Stimulated activated CD8-positive, alpha-beta memory T cell treated with anti-CD3 and anti-CD28 coated beads, Interleukin-15, amount 100 ng/mL, for 4 hours (primary cell): ENCODE results near the gene CABP4.

Experiments used
- DNase-seq, 2 donors: peaks; one replicate each; pipeline ENCODE4 v3.0.0-alpha.2; 2020; ENCODE audit warnings: low read depth in 2 of 2

The CABP4 gene

DNA sequence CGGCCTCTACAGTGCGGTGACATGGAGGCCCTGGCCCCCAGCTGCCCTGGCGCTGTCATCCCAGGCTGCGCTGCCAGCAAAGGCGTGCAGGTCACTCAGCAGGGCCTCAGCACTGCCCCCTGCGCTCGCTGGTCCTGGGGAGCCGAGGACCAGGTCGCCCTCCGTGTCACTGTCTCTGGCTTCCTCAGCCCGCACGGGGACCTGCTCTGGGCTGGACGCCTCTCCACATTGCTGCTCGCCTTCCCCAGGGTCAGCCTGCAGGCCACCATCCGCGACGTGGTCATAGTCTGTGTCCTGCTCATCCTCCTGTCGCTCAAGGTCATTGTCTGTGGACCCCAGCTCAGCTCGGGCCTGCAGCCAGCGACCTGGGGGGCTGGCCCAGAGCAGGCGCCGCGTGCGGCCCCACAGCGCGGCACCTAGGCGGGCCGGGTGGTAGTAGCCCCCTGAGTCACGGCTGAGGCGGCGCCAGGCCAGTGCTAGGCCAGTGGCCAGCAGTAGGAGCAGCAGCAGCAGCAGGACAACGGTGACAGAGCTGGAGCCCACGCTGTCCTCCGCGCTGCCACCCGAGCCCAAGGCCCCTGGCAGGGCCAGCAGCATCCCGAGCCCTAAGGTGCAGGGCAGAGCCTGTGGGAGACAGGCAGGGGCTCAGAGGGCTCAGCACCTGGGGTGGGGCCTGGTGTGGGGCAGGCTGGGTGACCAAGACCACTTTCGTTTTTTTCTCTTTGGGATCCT, 19.3 kb upstream of the CABP4 start:
- DNase-seq, result no peak

DNA sequence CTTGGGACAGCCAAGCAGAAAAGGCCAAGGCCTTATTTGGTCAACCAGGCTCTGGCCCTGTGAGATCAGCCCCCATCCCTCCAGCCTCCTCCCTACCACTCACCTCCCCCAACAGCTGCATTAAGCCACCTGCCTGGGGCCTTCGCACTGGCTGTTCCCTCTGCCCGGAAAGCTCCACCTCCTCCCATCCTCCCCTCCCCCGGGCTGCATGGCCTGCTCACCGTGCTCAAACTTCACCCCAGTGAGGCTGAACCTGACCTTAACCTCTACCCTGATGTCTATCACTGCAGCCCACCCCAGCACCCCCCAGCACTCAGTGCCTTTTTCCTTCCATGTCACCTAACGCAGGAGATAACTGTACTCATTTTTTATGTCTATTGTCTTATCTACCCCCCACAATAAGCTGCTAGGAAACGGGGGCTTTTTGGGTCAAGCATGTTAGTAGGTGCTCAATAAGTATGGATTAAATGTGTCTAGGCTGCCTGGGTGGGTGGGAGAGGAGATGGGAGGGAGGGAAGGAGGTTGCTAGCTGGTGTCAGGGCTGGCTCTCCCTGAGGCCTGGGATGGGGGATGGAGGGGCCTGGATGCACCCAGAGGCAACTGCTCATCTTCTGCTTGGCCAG, 18.6 kb upstream of the CABP4 start:
- DNase-seq, result peak in 1 of 2 donors; percentile 35

DNA sequence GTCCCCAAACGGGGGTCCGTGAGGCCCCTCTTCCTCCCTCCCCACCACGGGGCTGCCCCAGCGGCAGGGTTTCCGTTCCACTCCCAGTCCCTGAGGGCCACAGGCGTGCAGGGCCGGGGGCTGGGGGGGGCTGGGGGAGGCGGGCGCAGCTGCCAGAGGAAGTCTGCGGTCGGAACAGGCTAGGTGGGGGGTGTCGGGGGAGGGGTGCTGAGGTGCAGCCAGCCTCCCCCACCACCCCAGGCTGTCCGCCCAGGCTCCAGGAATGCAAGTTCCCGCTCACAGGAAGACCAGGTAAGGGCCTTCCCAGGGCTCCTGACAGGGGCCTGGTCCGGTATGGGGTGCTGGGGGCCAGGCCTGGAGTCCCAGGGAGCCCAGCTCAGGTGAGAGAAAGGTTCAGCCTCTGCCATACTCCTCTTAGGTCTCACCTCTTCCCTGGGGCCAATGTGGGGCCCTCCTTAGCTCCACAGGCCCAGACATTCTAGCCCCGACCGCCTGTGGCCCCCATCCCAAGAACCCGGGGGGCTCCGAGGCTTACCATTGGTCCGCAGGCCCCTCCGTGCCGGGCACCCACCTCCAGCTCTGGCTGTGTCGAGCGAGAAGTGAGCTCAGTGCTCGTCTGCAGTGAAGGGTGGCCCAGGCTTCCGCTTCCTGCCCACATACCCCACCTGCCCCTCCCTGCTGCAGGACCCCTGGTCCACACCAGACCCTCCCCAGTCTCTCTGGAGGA, 17.9 kb upstream of the CABP4 start, which contains the start of gene PTPRCAP:
Gene PTPRCAP (minus strand): TSS at position 601 of the 727 bp plus-strand sequence. CDS start 63 bp downstream, at position 538.
- peak; percentile 57 to 60 for DNase-seq

DNA sequence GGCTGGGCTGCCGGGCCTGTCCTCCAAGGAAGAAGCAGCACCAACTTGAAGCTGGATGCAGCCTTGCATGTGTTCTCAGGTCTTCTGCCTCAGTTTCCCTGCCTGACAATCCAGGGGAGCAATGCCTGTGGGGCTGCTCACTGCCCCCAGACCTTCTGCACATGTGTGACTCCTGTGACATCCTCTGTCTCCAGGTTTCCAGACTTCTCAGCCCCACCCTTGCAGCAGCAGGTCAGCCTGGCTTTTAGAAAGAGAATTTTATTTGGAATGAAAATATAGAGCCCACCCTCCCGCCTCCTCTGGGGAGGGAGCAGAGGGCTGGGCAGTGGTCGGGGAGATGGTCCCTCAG, 17.4 kb upstream of the CABP4 start:
- no peak for DNase-seq

DNA sequence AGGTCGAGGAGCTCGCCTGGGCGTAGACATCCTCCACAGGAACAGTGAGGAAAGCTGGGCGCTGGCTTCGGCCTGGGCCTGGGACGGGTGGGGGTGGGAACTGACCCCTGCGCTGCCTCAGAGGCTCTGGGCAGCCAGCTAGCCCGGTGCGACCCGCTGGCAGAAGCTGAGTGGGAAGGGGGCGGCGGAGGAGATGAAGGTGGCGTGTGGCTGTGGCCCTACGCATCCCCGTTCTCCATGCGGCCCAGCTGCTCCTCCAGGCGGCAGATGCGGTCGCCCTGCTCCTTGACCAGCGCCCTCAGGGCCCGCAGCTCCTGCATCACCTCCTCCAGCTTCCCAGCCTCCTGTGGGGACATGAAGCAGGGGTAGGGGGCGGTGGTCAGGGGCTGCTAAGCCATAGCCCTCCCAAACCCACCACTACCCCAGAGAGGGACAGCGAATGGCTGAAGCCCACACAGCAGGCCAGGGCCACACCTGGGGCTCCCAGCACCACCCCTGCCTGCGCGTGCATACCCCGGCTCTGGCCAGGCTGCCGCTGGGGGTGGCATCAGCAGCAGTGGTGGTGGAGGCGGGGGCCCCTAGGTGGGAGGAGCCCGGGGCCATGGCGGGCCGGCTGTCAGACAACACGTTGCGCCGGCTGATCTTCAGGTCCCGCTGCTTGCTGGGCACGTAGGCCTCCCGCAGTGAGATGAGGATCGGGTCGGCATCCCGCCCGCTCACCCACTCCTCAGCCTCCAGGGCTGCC, 16.8 kb upstream of the CABP4 start:
- peak; percentile 50 to 51 for DNase-seq

DNA sequence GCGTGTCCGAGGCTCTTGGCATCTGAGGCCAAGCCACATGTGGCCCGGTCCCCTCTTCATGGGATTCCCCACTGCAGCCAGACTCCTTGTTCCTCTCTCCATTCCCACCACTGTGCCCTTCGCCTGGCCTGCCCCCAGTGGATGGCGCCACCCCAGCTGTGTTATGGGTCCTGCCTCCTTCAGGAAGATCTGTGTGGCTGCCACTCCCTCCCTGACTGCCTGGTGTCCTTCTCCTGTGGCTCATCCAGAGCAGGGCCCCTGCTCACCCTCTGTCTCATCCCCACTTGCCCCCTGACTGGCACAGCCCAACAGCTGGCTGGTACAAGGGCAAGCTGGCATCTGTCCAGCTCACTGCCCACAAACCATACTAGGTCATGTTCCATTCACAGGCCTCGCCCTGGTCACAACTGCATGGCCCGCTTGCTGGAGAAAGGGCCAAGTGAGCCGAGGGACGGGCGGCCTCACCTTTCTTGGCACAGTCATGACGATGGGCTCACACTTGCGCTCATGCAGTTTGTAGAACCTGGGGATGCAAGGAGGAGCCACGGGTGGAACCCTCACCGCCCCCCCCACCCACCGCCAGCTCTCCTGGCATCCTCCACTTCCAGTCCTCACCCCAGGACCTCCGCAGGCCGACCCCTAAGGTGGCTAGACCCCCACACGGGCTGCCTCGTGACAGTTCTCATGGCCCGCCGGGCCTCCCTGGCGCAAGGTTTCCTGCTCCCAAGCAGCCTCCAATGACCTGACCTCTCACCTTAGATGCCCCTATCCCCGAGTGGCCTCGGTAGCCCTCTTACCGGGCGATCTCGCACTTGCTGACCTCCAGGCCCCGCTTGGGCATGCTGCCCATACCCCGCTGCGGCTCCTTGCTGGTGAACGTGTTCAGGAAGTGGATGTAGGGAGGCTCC, 15.6 kb upstream of the CABP4 start:
- no peak for DNase-seq

DNA sequence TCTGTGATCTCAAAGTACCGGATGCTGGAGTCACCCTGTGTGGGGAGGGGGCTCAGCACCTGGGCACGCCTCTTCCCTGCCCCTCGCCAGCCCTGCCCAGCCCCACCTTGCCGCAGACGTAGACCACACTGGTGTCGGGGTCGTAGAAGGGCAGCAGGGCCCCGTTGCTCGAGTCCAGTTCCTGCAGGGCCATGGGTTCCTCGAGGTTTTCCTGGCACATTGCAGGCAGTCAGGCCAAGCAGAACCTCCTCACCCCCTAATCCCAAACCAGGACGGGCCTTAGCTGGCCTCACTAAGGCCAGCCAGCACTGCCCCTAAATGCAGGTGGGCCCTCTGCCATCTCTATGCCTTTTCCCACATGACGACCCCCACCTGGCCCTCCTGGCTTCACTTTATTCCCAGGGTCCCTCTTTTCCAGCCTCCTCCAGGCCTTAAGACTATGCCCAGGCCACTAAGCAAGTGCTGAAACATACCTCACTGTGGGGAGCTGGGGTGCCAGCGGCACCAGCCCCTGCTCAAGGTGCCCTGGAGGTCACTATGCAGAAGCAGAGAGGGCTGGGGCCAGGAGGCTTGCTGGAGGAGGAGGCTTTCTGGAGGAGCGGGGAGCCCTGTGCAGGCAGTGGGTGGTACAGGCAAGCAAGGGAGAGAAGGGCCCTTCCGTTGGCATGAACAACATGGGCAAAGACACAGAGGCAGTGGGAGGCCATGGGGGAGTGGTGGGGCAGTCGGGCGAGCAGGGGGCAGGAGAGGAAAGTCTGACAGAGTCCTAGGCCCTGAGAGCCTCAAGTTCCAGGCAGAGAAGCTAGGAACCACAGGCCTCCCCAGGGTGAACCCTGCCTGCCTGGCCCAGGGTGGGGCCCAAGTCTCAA, 14.7 kb upstream of the CABP4 start:
- DNase-seq, result no peak

DNA sequence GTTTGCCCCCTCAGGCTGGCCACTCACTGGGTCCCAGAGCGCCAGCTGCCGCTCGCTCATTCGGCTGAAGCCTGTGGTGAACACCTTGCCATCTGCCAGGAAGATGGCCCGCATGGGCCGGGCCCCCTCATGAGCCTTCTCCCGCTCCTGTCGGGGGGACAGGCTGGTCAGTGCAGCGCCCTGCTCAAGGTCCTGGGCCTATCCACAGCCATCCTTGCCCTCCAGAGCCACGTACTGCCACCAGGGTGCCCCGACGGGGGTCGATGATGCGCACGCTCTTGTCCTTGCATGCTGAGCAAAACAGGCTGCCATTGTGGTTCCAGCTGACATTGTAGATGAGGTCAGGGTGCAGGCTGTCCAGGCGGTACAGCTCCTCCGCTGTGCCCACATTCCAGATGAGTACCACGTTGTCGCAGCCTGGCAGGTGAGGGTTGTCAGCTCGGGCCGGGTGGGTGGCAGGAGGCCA, 14.0 kb upstream of the CABP4 start:
- no peak for DNase-seq

DNA sequence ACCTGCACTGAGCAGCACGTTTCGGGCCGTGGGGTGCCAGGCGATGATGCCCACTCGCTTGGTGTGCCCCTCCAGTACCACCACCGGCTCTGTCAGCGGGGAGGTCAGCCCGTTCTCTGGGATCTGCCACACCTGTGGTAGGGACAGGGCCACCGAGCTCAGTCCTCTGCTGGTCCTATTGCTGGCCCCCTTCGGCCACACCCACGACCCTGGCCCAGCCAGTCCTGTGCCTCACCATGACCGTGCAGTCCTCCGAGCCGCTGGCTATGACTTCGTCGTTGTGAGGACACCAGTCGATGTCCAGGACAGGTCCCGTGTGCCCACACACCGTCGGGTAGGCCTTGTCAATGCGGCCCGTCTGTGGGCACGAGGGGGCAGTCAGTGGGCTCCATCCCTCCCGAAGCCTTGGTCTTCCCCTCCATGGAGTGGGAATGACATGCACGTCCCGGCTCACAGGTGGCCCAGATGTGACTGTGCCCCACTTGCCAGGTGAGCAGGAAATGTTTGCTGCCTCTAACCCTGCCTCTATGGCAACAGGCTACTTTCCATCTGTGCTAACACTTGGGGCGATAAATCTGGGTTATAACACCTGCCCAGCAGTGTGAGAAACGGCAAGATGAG, 13.3 kb upstream of the CABP4 start:
- DNase-seq, result no peak

DNA sequence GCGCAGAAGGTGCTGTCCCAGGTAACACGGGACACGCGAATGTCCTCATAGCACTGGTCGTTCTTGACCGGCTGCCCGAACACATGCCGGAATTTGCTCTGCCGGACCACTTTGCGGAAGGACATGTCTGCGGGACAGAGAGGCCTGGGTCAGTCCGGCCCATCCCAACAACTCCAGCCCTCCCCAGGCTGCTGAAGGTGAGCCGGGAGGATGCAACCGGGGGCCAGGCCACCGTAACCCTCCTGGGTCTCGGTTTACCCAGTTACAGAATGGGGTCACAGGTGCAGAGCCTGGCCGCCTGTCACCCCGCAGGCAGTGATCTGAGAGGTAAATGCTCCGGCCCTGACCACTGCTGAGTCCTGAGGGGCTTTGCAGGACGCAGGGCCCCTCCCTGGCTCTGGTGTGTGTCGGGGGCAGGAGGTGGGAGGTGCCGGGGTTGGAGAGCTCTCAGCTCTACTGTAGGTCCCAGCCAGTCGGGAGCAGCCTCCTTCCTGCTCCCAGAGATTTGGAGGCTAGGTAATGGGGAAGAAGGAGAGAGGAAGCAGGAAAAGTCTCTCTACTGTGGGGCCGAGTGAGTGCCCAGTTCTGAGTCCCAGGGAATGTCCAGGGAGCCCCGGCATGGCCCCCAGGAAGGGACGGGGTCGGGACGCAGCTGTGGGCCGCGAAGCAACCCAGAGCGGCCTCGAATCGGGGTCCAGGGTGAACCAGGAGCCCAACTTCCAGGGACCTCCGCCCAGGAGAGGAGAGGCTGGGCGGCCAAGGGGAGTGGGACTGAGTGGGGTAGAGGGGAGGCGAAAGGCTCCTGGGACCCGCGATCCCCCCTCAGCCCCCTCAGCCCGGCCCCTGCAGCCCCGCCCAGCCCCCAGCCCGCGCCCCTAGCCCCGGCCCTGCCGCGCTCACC, 12.4 kb upstream of the CABP4 start:
- DNase-seq, result no peak

DNA sequence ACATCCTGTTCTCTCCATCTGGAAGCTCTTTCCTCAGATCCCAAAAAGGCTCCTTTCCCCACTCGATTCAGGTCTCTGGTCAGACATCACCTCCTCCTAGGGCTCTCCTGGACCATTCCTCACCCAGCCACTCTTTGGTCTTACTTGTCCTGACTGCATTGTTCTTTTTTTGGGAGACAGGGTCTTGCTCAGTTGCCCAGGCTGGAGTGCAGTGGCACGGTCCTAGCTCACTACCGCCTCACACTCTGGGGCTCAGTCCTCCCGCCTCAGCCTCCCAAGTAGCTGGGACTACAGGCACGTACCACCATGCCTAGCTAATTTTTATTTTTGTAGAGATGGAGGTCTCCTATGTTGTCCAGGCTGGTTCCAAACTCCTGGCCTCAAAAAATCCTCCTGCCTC, 9.6 kb upstream of the CABP4 start:
- DNase-seq, result no peak

DNA sequence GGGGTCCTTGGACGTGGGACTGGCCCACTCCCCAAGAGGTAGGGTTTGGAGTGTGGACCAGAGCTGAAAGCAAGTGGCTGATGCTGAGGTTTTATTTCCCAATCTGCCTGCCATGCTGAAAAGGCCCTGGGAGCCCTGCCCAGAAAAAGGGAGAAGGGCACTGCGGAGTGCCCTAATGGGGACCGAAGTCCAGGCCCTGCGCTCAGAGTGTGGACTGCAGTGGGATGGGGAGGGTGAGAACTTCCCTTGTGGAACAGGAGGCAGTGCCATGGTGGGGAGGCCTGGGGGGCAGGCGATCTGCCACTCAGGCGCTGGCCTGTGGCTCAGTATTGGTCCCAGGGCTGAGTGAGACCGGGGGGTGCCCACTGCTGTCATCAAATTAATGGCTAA, 6.9 kb upstream of the CABP4 start:
- DNase-seq, result no peak

DNA sequence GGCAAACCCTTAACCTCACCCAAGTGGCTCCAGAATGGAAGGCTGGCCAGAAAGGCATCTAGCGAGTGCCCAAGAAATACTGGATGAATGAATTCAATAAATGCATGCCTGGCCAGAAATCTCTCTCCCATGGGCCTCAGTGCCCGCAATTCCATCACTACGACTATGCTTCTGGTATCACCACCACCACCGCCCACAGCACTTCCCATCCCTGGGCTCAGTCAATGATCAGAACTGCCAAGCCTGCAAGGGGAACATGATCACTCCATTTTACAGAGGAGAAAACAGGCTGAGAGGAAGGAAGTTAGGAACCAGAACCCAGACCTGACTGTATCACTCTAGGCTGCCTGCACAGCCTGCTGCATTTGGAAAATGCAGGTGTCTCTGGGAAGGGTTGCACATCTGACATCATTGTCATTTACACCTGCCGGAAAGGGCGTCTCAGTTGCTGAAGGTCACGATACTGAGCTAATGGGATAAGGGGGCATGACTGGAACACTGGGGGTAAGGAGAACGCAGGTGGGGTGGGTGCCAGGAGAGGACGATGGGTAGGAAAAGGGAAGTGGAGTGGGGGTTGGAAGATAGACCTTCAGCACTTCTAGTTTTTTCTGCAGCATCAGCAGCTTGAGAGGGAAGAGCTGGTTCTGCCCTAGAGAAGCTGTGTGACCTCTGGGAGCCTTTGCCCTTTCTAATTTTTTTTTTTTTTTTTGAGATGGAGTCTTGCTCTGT, 5.9 kb upstream of the CABP4 start:
- DNase-seq, result no peak

DNA sequence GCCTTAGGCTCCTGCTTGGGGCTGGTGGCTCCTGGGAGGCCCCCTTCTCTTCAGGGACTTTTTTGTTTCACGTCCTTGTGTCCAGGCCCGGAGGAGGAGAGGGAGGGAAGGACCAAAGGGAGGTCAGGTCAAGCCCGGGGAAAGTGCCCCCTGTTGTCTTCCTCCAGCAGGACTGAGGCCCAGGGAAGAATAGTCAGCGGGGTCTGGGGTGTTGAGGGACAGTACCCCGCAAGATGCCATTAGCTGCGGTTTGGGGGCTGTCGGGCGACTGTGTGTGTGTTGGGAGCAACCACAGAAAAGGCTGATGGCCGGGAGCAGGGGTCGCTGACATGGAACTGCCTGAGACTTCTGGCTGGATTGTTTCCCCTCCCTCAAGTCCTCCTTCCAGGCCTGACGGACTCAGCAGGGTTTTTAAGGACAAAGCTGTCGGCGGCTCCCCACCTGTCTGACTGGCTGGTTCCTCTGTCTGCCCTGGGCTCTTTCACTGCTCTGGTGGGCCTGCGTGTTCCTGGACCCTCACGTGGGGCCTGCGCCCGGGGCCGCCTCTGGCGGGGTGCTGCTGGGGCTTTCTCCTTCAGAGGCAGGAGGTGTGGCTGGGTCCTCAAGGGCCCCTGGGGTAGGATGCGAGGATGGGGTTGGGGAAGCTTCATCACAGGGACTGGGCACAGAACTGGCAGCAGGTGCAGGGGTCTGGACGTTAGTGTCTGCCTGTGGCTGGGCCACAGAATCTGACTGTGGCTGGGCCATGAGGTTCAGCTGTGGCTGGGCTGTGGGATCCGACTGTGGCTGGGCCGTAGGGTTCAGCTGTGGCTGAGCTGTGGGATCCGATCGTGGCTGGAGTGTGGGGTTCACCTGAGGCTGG, 4.1 kb upstream of the CABP4 start:
- DNase-seq, result no peak

DNA sequence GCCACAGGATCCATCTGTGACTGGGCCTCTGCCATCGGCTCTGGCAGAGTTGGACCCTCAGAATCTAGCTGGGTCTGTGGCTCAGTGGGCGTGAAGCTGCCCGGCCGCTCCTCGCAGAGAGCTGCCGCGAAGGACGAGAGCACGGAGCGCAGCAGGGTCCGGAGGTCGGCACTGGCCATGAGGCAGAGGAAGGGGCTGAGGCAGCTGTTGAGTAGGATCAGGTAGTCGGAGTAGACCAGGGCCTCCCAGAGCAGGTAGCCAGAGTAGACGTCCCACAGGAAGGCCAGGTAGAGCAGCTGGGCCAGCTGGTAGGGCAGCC, 3.5 kb upstream of the CABP4 start:
- DNase-seq, result no peak

DNA sequence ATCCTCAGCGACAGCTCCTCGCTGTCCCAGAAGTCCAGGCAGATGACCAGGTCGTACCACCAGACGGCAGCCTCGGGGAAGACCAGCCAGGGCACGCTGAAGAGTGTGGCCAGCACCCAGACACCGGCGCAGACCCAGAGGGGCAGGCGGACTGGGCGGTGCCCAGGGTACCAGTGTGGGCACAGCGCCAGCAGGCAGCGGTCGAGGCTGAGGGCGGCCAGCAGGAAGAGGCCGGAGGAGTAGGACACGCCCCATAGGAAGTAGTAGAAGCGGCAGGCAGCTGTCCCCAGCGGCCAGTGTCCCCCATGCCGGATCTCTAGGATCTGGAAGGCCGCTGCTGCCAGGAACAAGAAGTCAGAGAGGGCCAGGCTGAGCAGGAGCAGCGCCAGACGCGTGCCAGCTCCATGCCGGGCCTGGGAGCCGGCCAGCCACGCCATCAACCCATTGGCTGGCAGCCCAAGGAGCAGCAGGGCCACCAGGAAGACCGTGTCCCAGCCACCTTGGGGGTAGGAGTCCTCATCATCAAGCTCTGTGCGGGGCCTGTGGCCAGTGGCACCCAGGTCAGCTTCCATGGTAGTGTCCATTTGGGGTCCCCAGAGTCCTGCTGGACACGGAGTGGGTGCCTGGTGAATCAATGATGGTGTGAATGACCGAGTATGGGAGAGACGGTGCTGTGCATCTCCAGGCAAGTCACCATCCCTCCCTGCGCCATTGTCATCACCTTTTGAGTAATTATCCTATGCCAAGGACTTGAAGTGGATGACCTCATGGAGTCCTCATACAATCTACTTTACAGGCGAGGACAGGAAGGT, 2.8 kb upstream of the CABP4 start, which contains the start of gene GPR152:
Gene GPR152 (minus strand): TSS at position 589 of the 812 bp plus-strand sequence. CDS start 5 bp downstream, at position 584.
- no peak for DNase-seq
